ENCODE data around the gene STK32B.

Gene STK32B

DNA sequence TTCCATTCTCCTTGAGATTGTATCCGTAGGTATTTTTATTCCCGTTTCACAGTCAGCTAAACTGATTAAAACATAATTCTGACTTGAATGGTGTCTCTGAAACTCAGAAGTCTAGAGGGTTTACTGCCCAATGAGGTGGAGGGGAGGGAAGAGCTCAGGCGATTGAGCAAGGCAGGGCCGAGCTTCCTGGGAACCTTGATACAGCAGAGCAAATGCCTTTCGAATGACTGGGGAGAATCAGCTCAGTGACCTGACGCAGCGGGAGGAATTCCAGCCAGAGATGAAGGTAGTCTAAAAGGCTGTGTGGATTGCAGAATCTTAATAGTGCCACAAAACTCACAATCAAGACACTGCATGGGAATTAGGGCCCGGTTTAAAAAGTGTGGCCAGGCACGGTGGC is 423.5 kb downstream of the STK32B start:
- TF ChIP-seq, protein P1, sequence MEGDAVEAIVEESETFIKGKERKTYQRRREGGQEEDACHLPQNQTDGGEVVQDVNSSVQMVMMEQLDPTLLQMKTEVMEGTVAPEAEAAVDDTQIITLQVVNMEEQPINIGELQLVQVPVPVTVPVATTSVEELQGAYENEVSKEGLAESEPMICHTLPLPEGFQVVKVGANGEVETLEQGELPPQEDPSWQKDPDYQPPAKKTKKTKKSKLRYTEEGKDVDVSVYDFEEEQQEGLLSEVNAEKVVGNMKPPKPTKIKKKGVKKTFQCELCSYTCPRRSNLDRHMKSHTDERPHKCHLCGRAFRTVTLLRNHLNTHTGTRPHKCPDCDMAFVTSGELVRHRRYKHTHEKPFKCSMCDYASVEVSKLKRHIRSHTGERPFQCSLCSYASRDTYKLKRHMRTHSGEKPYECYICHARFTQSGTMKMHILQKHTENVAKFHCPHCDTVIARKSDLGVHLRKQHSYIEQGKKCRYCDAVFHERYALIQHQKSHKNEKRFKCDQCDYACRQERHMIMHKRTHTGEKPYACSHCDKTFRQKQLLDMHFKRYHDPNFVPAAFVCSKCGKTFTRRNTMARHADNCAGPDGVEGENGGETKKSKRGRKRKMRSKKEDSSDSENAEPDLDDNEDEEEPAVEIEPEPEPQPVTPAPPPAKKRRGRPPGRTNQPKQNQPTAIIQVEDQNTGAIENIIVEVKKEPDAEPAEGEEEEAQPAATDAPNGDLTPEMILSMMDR (IDR thresholded peaks at IDR 0.05; ENCODE audit: low read depth, low read length): no peak
- Histone ChIP-seq H3K9me3 (no peaks in the 10 kb centered on the region), H3K27me3 (no peaks in the 10 kb centered on the region), H3K4me3 (ENCODE audit: low read depth, low read length) (no peak overlapping the region), H3K36me3 (no peaks in the 10 kb centered on the region), H3K4me1 (no peaks in the 10 kb centered on the region)
- no peak for DNase-seq

GRCh38 chr4:5477613-5478012 is 426.3 kb downstream of the STK32B start:
- Histone ChIP-seq H3K36me3 (no peaks in the 10 kb centered on the region), H3K4me3 (ENCODE audit: low read depth, low read length) (no peak overlapping the region), H3K4me1 (no peaks in the 10 kb centered on the region), H3K27me3 (no peaks in the 10 kb centered on the region), H3K9me3 (no peaks in the 10 kb centered on the region)
- no peak for DNase-seq
- TF ChIP-seq, protein P1 (IDR thresholded peaks at IDR 0.05; ENCODE audit: low read depth, low read length): no peak

DNA sequence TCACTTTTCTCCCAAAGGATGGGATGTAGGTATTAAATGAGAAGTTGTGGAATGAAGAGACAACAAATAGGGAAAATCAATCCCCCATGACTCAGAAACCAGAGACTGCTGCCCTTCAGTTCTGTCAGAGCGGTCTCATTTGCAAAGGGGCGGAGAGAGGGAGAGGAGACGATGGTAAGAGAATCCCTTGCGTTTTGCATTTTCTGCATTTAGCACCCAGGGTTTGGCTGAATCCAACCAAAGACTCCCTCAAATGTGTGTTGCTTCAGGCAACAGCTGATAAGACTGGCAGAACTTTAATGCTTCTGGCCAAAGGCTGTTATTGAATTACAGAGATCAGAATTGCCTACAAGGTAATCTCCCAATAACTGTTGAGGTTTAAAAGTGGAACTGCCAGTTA is 426.9 kb downstream of the STK32B start:
- Histone ChIP-seq H3K4me1 (no peaks in the 10 kb centered on the region), H3K36me3 (no peaks in the 10 kb centered on the region), H3K27me3 (no peaks in the 10 kb centered on the region), H3K4me3 (ENCODE audit: low read depth, low read length) (no peak overlapping the region), H3K9me3 (no peaks in the 10 kb centered on the region)
- no peak for DNase-seq
- TF ChIP-seq, protein P1 (IDR thresholded peaks at IDR 0.05; ENCODE audit: low read depth, low read length): no peak

DNA sequence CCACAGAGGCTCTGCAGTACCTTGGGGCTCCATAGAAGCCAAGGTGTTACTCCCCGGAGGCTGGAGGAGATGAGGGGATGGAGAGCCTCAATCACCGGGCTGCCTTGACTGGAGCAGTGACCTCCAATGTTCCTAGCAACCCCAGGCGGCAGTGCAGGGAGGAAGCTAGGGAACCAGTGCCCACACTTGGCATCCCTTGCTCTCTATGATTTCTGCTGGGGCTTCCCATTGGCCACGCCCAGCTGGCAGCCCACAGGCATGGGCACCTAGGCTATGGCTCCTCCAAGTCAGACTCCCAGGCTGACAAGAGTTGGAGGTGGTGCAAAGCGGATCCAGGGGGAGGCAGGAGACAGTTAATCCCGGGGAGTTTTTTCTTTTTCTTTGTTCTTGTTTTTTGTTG is 427.4 kb downstream of the STK32B start:
- no peaks in the 10 kb centered on the region for H3K9me3 ChIP-seq
- no peak for DNase-seq
- TF ChIP-seq, protein P1 (IDR thresholded peaks at IDR 0.05; ENCODE audit: low read depth, low read length): no peak
- H3K4me3 ChIP-seq (ENCODE audit: low read depth, low read length): no peak overlapping the region
- H3K4me1 ChIP-seq: no peaks in the 10 kb centered on the region
- no peaks in the 10 kb centered on the region for H3K36me3 ChIP-seq
- no peaks in the 10 kb centered on the region for H3K27me3 ChIP-seq

DNA sequence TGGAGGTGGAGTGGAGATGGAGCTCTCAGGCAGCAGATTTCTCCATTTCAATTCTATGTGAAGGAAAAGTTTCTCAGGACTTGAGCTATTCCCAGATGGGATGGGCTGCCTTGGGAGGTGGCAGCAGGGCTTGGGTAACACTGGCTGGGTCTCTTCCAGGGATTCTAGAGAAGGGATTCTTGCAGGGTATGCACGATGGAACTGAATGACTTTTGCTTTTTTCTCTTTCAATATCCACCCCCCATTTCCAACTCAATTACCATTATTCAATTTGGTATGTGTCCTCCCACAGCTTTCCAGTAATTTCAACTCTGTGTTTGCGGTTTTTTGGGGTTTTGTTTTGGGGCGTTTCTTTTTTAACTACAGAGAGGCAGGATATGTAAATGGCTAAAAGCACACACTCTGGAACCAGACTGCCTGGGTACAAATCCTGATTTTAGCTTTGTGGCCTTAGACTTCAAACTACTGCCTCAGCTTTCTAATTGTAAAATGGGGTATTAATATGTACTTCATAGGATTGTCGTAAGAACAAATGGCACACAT is 428.3 kb downstream of the STK32B start:
- H3K4me3 ChIP-seq (ENCODE audit: low read depth, low read length): no peak overlapping the region
- H3K27me3 ChIP-seq: no peaks in the 10 kb centered on the region
- TF ChIP-seq, protein P1 (IDR thresholded peaks at IDR 0.05; ENCODE audit: low read depth, low read length): no peak

DNA sequence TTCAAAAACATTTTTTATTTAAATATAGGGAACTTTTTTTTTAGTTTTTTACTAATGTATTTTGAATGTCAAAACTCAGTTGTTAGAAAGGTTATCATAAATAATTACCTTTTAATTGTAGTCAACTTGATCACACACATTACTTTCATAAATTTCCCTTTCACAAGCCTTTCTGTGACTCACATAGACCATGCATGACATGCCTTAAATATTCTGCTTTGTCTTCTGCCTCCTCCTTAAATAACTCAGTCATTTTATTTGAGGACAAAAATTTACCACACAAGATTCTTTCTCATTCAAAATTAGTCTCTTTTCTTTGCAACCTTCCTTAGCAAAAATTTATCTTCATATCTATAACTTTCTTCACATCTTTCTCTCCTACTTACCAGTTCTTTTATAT is 437.1 kb downstream of the STK32B start:
- Histone ChIP-seq H3K27me3 (no peaks in the 10 kb centered on the region; the same call in 1 of the 2 replicates), H3K9me3 (no peaks in the 10 kb centered on the region; the same call in 1 of the 2 replicates), H3K4me3 (ENCODE audit: low read depth, low read length) (no peak overlapping the region), H3K36me3 (no peaks in the 10 kb centered on the region), H3K4me1 (no peaks in the 10 kb centered on the region)
- TF ChIP-seq, protein P1 (IDR thresholded peaks at IDR 0.05; ENCODE audit: low read depth, low read length): no peak
- DNase-seq: no peak

More for the DNA sequence above, 428.3 kb downstream of the STK32B start:
- no peaks in the 10 kb centered on the region for H3K9me3 ChIP-seq
- no peak for DNase-seq
- H3K36me3 ChIP-seq: no peaks in the 10 kb centered on the region
- H3K4me1 ChIP-seq: no peaks in the 10 kb centered on the region

Data from BE2C (cell line).